Upper lobe of left lung (tissue), 6 donors: ENCODE results near the gene RUNX1. TPM values are rescaled to one million over a fixed set of nuclear protein-coding genes. Genes with fewer than 3 reads are reported as not detected.
A peak's percentile ranks its signal among the peaks of the same experiment; 100 is the strongest.

Experiments used
- ATAC-seq, 2 donors: fragments of 200-7000 bp; cut with Tn5 transposase; one replicate each; pipeline ENCODE4 v1.9.1; 2022; ENCODE audit warnings: mild to moderate bottlenecking in 2 of 2, moderate library complexity in 2 of 2; ENCODE audit not compliant: low FRiP score in 2 of 2
- DNase-seq, 2 donors: peaks; one replicate each; pipeline ENCODE4 v3.0.0-alpha.2; 2019 to 2020
- H3K27ac ChIP-seq, 4 donors: fragments of 200-600 bp; sonication (generic); one replicate each; pipeline ENCODE4 v1.5.1; 2016 to 2019
- H3K27me3 ChIP-seq, 4 donors: fragments of 200-600 bp; sonication (generic); one replicate each; pipeline ENCODE4 v1.5.1; 2017 to 2019
- H3K36me3 ChIP-seq, 4 donors: fragments of 200-600 bp; sonication (generic); one replicate each; pipeline ENCODE4 v1.5.1; 2016 to 2019
- H3K4me1 ChIP-seq, 4 donors: fragments of 200-600 bp; sonication (generic); one replicate each; pipeline ENCODE4 v1.5.1; 2018 to 2019
- H3K4me3 ChIP-seq, 4 donors: fragments of 200-600 bp; sonication (generic); one replicate each; pipeline ENCODE4 v1.5.1; 2017 to 2019; ENCODE audit warnings: mild to moderate bottlenecking in 2 of 4, moderate library complexity in 1 of 4
- H3K9me3 ChIP-seq, 4 donors: fragments of 200-600 bp; sonication (generic); one replicate each; pipeline ENCODE4 v1.5.1; 2018 to 2019
- CTCF ChIP-seq, 6 experiments: fragments of 450-650 bp in 4 of 6; fragments of 200-600 bp in 2 of 6; sonication (generic) in 2 of 6; IDR thresholded peaks; one replicate each; pipeline ENCODE4 v1.5.1; 2016 to 2019; ENCODE audit warnings: antibody characterized with exemption in 6 of 6
- EP300 ChIP-seq, 4 donors: sonication (generic); formaldehyde crosslinking; IDR thresholded peaks; one replicate each; pipeline ENCODE4 v1.5.1; 2017; ENCODE audit warnings: antibody characterized with exemption in 4 of 4, control low read depth in 2 of 4
- POLR2A ChIP-seq, 4 donors: fragments of 450-650 bp; IDR thresholded peaks; one replicate each; pipeline ENCODE4 v1.5.1; 2016 to 2017; ENCODE audit warnings: antibody characterized with exemption in 4 of 4, mild to moderate bottlenecking in 2 of 4
- POLR2AphosphoS5 ChIP-seq, 2 donors: sonication (generic); formaldehyde crosslinking; IDR thresholded peaks; one replicate each; pipeline ENCODE4 v1.5.1; 2017; ENCODE audit warnings: antibody characterized with exemption in 2 of 2
- WGBS, 2 donors: methylation state at CpG; one replicate each; pipeline ENCODE4 v1.1.5; 2017 to 2018; 5-methylcytosine and 5-hydroxymethylcytosine counted together
- total RNA-seq, 6 donors: library from RNA; depleted of rRNA in 4 of 6; stranded (reverse); fragments of >200 nt in 4 of 6; gene quantifications; one replicate each; pipeline versions ENCODE4 v1.1.0 to v1.2.1, GENCODE V29; 2016 to 2021
- donor health status: DM: no; HTN: no; CAD: no; lungs with moderate emphysema.
- donor health status: DM: no; HTN: yes; CAD: no; lungs with severe emphysema.

RUNX1 gene
- total RNA-seq, 6 donors from 2014 or later, result 62.2 to 252 (median 98.2) TPM

GRCh38 chr21:34797921-34798535, 251.1 kb downstream of the RUNX1 start:
- WGBS, 2 donors, result 87 to 88% methylated on average over 8 of the region's 8 CpGs
- H3K4me1 ChIP-seq, result peaks cover 6 to 28% (median 16%) of the 10 kb centered on the region in 4 donors
- peaks cover 14 to 46% (median 19%) of the 10 kb centered on the region in 4 donors for H3K36me3 ChIP-seq
- no peak overlapping the region for H3K4me3 ChIP-seq
- peak overlapping the region in 1 of 4 donors; percentile 72 for H3K27ac ChIP-seq
- H3K9me3 ChIP-seq, result no peaks in the 10 kb centered on the region
- DNase-seq (no peak), ATAC-seq (no peak)
- H3K27me3 ChIP-seq, result no peaks in the 10 kb centered on the region
- TF ChIP-seq POLR2AphosphoS5 (IDR thresholded peaks at IDR 0.05) (no peak), POLR2A (IDR thresholded peaks at IDR 0.05) (no peak), CTCF (IDR thresholded peaks at IDR 0.05) (no peak), EP300 (IDR thresholded peaks at IDR 0.05) (no peak)

- no peak for DNase-seq
- TF ChIP-seq POLR2A (IDR thresholded peaks at IDR 0.05), result no peak
- TF ChIP-seq CTCF (IDR thresholded peaks at IDR 0.05), result no peak
- TF ChIP-seq EP300 (IDR thresholded peaks at IDR 0.05), result no peak
- TF ChIP-seq POLR2AphosphoS5 (IDR thresholded peaks at IDR 0.05), result no peak
- no peak overlapping the region for H3K4me3 ChIP-seq
- H3K27ac ChIP-seq, result peak overlapping the region in 2 of 4 donors; percentile 69 to 72
- no peaks in the 10 kb centered on the region for H3K9me3 ChIP-seq
- ATAC-seq, result no peak
- H3K27me3 ChIP-seq, result no peaks in the 10 kb centered on the region
- H3K36me3 ChIP-seq, result peaks cover 16 to 55% (median 23%) of the 10 kb centered on the region in 4 donors
- peaks cover 6 to 27% (median 16%) of the 10 kb centered on the region in 4 donors for H3K4me1 ChIP-seq
Observed at GRCh38 chr21:34797201-34797525, 251.9 kb downstream of the RUNX1 start.

GRCh38 chr21:34796518-34797200, 252.4 kb downstream of the RUNX1 start:
- no peak for ATAC-seq
- Histone ChIP-seq H3K27ac (peak overlapping the region in 3 of 4 donors; percentile 17 to 72 (median 69)), H3K4me1 (peaks cover 6 to 24% (median 16%) of the 10 kb centered on the region in 4 donors), H3K9me3 (no peaks in the 10 kb centered on the region), H3K4me3 (no peak overlapping the region), H3K27me3 (no peaks in the 10 kb centered on the region), H3K36me3 (peaks cover 16 to 58% (median 26%) of the 10 kb centered on the region in 4 donors)
- no peak for DNase-seq
- TF ChIP-seq EP300 (IDR thresholded peaks at IDR 0.05), result no peak
- WGBS, 2 donors, result 60 to 71% methylated on average over 7 of the region's 7 CpGs

GRCh38 chr21:34795548-34796180, 253.4 kb downstream of the RUNX1 start:
- Histone ChIP-seq H3K36me3 (peaks cover 19 to 59% (median 28%) of the 10 kb centered on the region in 4 donors), H3K27me3 (no peaks in the 10 kb centered on the region), H3K4me3 (no peak overlapping the region), H3K27ac (peak overlapping the region; percentile 57 to 72 (median 64)), H3K4me1 (peaks cover 6 to 24% (median 16%) of the 10 kb centered on the region in 4 donors), H3K9me3 (no peaks in the 10 kb centered on the region)
- ATAC-seq, result peak; percentile 27 to 57
- DNase-seq, result no peak
- 41 to 45% methylated on average over 7 of the region's 7 CpGs for WGBS, 2 donors
- TF ChIP-seq CTCF (IDR thresholded peaks at IDR 0.05), result no peak
- TF ChIP-seq POLR2AphosphoS5 (IDR thresholded peaks at IDR 0.05), result peak in 1 of 2 donors; percentile 50
- TF ChIP-seq EP300 (IDR thresholded peaks at IDR 0.05), result no peak
- TF ChIP-seq POLR2A (IDR thresholded peaks at IDR 0.05), result no peak

- Histone ChIP-seq H3K27me3 (no peaks in the 10 kb centered on the region), H3K4me1 (peaks cover 6 to 24% (median 16%) of the 10 kb centered on the region in 4 donors), H3K36me3 (peaks cover 19 to 59% (median 29%) of the 10 kb centered on the region in 4 donors), H3K4me3 (no peak overlapping the region), H3K9me3 (no peaks in the 10 kb centered on the region), H3K27ac (peak overlapping the region; percentile 57 to 72 (median 64))
- DNase-seq, result no peak
- peak; percentile 31 for ATAC-seq
- TF ChIP-seq POLR2A (IDR thresholded peaks at IDR 0.05) (no peak), CTCF (IDR thresholded peaks at IDR 0.05) (peak in 1 of 6 experiments; percentile 20)
- 31 to 37% methylated on average over 5 of the region's 5 CpGs for WGBS, 2 donors
Observed at GRCh38 chr21:34795175-34795547, 253.9 kb downstream of the RUNX1 start.
